HCT116 (cell line): Measurements from ENCODE around the gene CTNNA1. TPM values are rescaled to one million over a fixed set of nuclear protein-coding genes. Genes with fewer than 3 reads are reported as not detected.

Experiments used
- ATAC-seq: fragments of 200-7000 bp; cut with Tn5 transposase; 2 replicates; pipeline ENCODE4 v1.9.1; 2020; ENCODE audit warnings: mild to moderate bottlenecking, moderate library complexity
- BruUV-seq: library from RNA; stranded (reverse); fragments of 400-500 nt; replicated peaks from 2 replicates; lab custom pipeline; 2021; lab: Mats Ljungman, UMichigan
- CTCF ChIA-PET: fragments of 300-600 bp; sonication (Branson Sonifier 250); formaldehyde crosslinking; loops from one replicate; lab custom pipeline; 2021; ENCODE audit warnings: antibody characterized with exemption; lab: Charles Lee
- POLR2A ChIA-PET: fragments of 300-600, 350-600 bp; sonication (Branson Sonifier 250); formaldehyde crosslinking; loops from one replicate; lab custom pipeline; 2021; ENCODE audit warnings: antibody characterized with exemption; lab: Charles Lee
- RAD21 ChIA-PET, 2 experiments: fragments of 300-600 bp; sonication (Branson Sonifier 250); formaldehyde crosslinking; loops; one replicate each; lab custom pipeline; 2023; ENCODE audit warnings: low total read pairs in 2 of 2; ENCODE audit not compliant: uncharacterized antibody in 2 of 2, unreplicated experiment in 2 of 2, low non-redundant PET in 1 of 2; lab: Charles Lee
- DNase-seq: peaks from one replicate; pipeline ENCODE4 v3.0.0-alpha.2; 2010; ENCODE audit warnings: low read depth, low spot score
- H2AFZ ChIP-seq: fragments of 200-600 bp; shearing (Covaris generic), sonication (generic); 2 replicates; pipeline ENCODE4 v1.6.1; 2017; ENCODE audit warnings: low read depth, mixed run types, mixed read lengths, antibody characterized with exemption, low read length; ENCODE audit not compliant: poor library complexity, severe bottlenecking
- H3K27ac ChIP-seq: 2 replicates; pipeline ENCODE4 v1.5.1; 2012; ENCODE audit warnings: low read depth, low read length
- H3K27me3 ChIP-seq: fragments of 200-600 bp; sonication (generic); 2 replicates; pipeline ENCODE4 v1.6.1; 2016; ENCODE audit warnings: mixed run types, low read length, mixed read lengths; ENCODE audit not compliant: insufficient read depth
- H3K36me3 ChIP-seq, 2 experiments: fragments of 200-500 bp in 1 of 2; fragments of 200-600 bp in 1 of 2; sonication (Bioruptor generic) in 1 of 2; sonication (generic) in 1 of 2; 2 replicates each; pipeline versions ENCODE4 v1.5.1 to v1.6.1; 2014 to 2016; ENCODE audit warnings: low read length in 2 of 2, inconsistent platforms in 1 of 2, mixed read lengths in 1 of 2, mixed run types in 1 of 2; ENCODE audit not compliant: insufficient read depth in 2 of 2, control insufficient read depth in 1 of 2
- H3K4me1 ChIP-seq, 2 experiments: fragments of 200-600 bp in 1 of 2; sonication (generic) in 1 of 2; 2 replicates each; pipeline versions ENCODE4 v1.5.1 to v1.6.1; 2012 to 2017; ENCODE audit warnings: low read length in 2 of 2, inconsistent platforms in 1 of 2, mild to moderate bottlenecking in 1 of 2, mixed read lengths in 1 of 2, mixed run types in 1 of 2, moderate library complexity in 1 of 2; ENCODE audit not compliant: insufficient read depth in 2 of 2, control insufficient read depth in 1 of 2
- H3K4me2 ChIP-seq: fragments of 200-600 bp; sonication (generic); 2 replicates; pipeline ENCODE4 v1.6.1; 2017; ENCODE audit warnings: mixed run types, low read length, mixed read lengths
- H3K4me3 ChIP-seq, 2 experiments: fragments of 200-600 bp in 1 of 2; sonication (generic) in 1 of 2; replicated peaks in 1 of 2; 2 replicates each; pipeline ENCODE4 v1.5.1; 2011 to 2016; ENCODE audit warnings: low read length in 2 of 2, control low read depth in 1 of 2, low read depth in 1 of 2, mild to moderate bottlenecking in 1 of 2, mixed read lengths in 1 of 2, mixed run types in 1 of 2
- H3K79me2 ChIP-seq: fragments of 200-600 bp; sonication (generic); 2 replicates; pipeline ENCODE4 v1.6.1; 2017; ENCODE audit warnings: mild to moderate bottlenecking, mixed run types, low read length, moderate library complexity, mixed read lengths; ENCODE audit not compliant: insufficient read depth
- H3K9ac ChIP-seq: fragments of 200-600 bp; sonication (generic); 2 replicates; pipeline ENCODE4 v1.6.1; 2016; ENCODE audit warnings: low read length, mixed read lengths
- H3K9me2 ChIP-seq: fragments of 200-600 bp; sonication (generic), shearing (Covaris generic); 2 replicates; pipeline ENCODE4 v1.6.1; 2017; ENCODE audit warnings: mixed run types, mild to moderate bottlenecking, moderate library complexity; ENCODE audit not compliant: insufficient read depth
- H3K9me3 ChIP-seq, 2 experiments: fragments of 200-500 bp in 1 of 2; fragments of 200-600 bp in 1 of 2; sonication (Bioruptor generic) in 1 of 2; sonication (generic) in 1 of 2; 2 replicates each; pipeline ENCODE4 v1.6.1; 2014 to 2017; ENCODE audit warnings: low read length in 2 of 2, mixed read lengths in 2 of 2, inconsistent platforms in 1 of 2, low read depth in 1 of 2, mild to moderate bottlenecking in 1 of 2, mixed run types in 1 of 2, moderate library complexity in 1 of 2; ENCODE audit not compliant: control insufficient read depth in 1 of 2, insufficient read depth in 1 of 2
- H4K20me1 ChIP-seq: fragments of 200-600 bp; sonication (generic), shearing (Covaris generic); 2 replicates; pipeline ENCODE4 v1.6.1; 2017; ENCODE audit warnings: mixed run types, mild to moderate bottlenecking, moderate library complexity; ENCODE audit not compliant: insufficient read depth
- CBX3 ChIP-seq: IDR thresholded peaks from 2 replicates; pipeline ENCODE4 v1.6.1; 2012; ENCODE audit warnings: low read depth
- FOSL1 ChIP-seq: IDR thresholded peaks from 2 replicates; pipeline ENCODE4 v1.6.1; 2012; ENCODE audit warnings: low read depth
- SIN3A ChIP-seq: IDR thresholded peaks from 2 replicates; pipeline ENCODE4 v1.6.1; 2012; ENCODE audit warnings: low read depth
- SP1 ChIP-seq: IDR thresholded peaks from 2 replicates; pipeline ENCODE4 v1.6.1; 2012; ENCODE audit warnings: low read depth
- TCF7L2 ChIP-seq: IDR thresholded peaks from 2 replicates; pipeline ENCODE4 v1.7.0; 2011; ENCODE audit warnings: borderline replicate concordance, inconsistent platforms; ENCODE audit not compliant: insufficient read depth, insufficient read length; ENCODE audit errors: extremely low read depth
- ZNF274 ChIP-seq: fragments of 200-500 bp; sonication (Bioruptor generic); IDR thresholded peaks from 2 replicates; pipeline ENCODE4 v1.6.1; 2014; ENCODE audit warnings: mild to moderate bottlenecking, low read depth, low read length, inconsistent platforms
- intact Hi-C: fragments of 100-400 bp; cut with micrococcal nuclease; formaldehyde crosslinking; loops from 2 replicates; pipeline ENCODE4 v1.10.0; 2022
- total RNA-seq: library from RNA; stranded (reverse); gene quantifications from one replicate; pipeline ENCODE4 v1.2.1, GENCODE V29; 2021; ENCODE audit not compliant: unreplicated experiment
- TF ChIP-seq, protein P1 (sequence below): IDR thresholded peaks from 2 replicates; pipeline ENCODE4 v1.6.1; 2012
- TF ChIP-seq, protein P2 (sequence below): IDR thresholded peaks from 2 replicates; pipeline ENCODE4 v1.6.1; 2012
- TF ChIP-seq, protein P3 (sequence below): IDR thresholded peaks from 2 replicates; pipeline ENCODE4 v1.6.1; 2011; ENCODE audit warnings: mild to moderate bottlenecking, low read length, moderate library complexity; ENCODE audit not compliant: insufficient replicate concordance; ENCODE audit errors: extremely low read depth

Gene CTNNA1
- total RNA-seq, 1 experiment from 2014 or later: 313 TPM

DNA sequence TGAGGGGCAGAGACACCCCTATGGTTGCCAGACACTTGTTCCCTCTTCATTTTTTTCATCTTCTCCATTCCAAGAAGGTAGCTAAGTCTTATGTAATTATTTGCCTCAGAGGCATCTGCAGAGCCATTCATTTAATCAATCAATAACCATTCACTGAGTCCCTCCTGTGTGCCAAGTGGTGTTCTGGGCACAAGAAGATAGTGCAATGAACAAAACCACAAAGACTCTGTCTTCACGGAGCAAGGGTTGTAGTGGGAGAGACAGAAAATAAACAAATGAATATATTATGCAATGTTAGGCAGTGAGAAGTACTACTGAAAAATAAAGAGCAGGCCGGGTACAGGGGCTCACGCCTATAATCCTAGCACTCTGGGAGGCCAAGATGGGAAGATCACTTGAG, 41.4 kb upstream of the CTNNA1 start:
- Histone ChIP-seq H3K79me2 (no peaks in the 10 kb centered on the region), H3K27ac (no peak overlapping the region), H3K4me3 (no peak overlapping the region), H2AFZ (no peak overlapping the region), H3K9me2 (no peaks in the 10 kb centered on the region), H3K36me3 (no peaks in the 10 kb centered on the region), H3K9me3 (no peaks in the 10 kb centered on the region), H3K4me1 (peaks cover 12 to 23% of the 10 kb centered on the region in 2 experiments), H4K20me1 (no peaks in the 10 kb centered on the region), H3K4me2 (no peak overlapping the region), H3K27me3 (no peaks in the 10 kb centered on the region), H3K9ac (no peak overlapping the region)
- no TSS peak for BruUV-seq
- ATAC-seq: no peak
- POLR2A ChIA-PET: no interaction called here
- intact Hi-C loops: no loop called here
- DNase-seq: no peak
- CTCF ChIA-PET: no interaction called here
- TF ChIP-seq, protein P1, sequence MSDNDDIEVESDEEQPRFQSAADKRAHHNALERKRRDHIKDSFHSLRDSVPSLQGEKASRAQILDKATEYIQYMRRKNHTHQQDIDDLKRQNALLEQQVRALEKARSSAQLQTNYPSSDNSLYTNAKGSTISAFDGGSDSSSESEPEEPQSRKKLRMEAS: no peak
- TF ChIP-seq ZNF274: no peak
- no peak for TF ChIP-seq TCF7L2
- TF ChIP-seq CBX3: no peak
- TF ChIP-seq SP1: no peak
- TF ChIP-seq SIN3A: no peak
- no peak for TF ChIP-seq FOSL1
- TF ChIP-seq, protein P2, sequence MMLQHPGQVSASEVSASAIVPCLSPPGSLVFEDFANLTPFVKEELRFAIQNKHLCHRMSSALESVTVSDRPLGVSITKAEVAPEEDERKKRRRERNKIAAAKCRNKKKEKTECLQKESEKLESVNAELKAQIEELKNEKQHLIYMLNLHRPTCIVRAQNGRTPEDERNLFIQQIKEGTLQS: no peak
- TF ChIP-seq, protein P3, sequence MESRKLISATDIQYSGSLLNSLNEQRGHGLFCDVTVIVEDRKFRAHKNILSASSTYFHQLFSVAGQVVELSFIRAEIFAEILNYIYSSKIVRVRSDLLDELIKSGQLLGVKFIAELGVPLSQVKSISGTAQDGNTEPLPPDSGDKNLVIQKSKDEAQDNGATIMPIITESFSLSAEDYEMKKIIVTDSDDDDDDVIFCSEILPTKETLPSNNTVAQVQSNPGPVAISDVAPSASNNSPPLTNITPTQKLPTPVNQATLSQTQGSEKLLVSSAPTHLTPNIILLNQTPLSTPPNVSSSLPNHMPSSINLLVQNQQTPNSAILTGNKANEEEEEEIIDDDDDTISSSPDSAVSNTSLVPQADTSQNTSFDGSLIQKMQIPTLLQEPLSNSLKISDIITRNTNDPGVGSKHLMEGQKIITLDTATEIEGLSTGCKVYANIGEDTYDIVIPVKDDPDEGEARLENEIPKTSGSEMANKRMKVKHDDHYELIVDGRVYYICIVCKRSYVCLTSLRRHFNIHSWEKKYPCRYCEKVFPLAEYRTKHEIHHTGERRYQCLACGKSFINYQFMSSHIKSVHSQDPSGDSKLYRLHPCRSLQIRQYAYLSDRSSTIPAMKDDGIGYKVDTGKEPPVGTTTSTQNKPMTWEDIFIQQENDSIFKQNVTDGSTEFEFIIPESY: no peak
- RAD21 ChIA-PET: no interaction called here
